GM18511 (cell line): ENCODE results near the gene BATF3.
A peak's percentile ranks its signal among the peaks of the same experiment; 100 is the strongest.

Source experiments
- ATAC-seq: cut with Tn5 transposase; IDR thresholded peaks from one replicate; pipeline ENCODE4 v1.9.1; 2021; ENCODE audit warnings: mild to moderate bottlenecking, moderate library complexity; ENCODE audit not compliant: unreplicated experiment

BATF3 gene

DNA sequence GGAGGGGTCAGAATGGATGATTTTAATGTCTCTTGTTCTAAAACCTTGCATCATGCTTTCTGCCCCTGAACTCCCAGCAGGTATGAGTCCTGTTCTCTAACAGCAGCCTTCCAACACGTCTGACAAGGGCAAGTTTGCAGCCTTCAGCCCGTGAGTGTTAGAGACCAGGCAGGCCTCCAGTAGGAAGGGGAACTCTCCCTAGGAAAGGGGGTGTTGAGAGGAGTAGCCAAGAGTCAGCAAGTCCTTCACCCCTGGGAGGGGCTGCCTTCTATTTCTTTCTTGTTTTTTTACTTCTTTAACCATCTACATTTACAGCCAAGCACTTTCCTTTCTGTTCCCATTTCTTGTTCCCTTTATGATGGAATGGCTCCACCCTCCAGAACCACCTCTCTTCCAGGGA, 14.2 kb downstream of the BATF3 start:
- ATAC-seq = no peak

DNA sequence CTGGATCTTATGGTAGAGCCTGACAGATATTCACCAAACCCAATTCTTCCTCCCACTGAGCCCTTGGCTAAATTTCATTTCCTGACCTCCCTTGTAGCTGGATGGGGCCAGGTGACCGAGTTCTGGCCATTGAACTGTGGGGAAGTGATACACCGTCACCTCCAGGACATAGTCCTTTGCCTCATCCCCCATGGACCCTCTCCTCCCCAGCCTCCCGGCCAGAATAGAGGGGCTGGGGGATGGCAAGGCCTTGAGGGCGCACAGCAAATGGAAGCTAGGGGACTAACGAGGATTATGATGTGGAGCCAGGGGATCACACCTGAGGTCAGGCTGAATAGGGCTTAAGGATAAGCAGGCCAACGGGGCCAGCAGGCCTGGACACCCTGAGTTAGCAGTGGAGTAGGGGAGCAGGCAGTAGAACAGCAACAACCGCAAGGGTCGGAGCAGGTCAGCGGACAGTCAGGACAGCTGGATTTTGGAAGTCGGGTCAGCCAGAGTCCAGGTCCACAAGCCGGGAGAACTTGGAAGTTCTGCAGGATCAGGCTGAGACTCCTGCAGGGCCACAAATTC, 15.0 kb downstream of the BATF3 start:
- ATAC-seq = no peak

DNA sequence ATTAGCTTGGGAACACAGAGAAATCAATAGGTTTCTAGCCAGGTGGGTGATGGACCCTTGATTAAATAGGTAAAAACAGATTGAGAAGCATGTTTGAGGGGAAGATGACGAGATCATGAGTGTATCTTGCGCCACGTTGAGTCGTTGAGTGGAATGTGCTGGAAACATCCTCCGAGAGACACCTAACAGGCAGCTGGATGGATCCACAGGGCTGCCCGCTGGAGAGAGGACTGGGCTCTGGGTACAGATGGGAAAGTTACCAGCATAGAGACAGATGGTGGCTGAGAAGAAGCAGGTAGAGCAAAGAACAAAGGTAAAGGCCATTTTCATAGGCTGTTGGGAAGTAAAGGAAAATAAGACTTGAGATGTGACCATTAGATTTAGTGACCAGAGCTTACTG, 15.6 kb downstream of the BATF3 start:
- ATAC-seq = no peak

DNA sequence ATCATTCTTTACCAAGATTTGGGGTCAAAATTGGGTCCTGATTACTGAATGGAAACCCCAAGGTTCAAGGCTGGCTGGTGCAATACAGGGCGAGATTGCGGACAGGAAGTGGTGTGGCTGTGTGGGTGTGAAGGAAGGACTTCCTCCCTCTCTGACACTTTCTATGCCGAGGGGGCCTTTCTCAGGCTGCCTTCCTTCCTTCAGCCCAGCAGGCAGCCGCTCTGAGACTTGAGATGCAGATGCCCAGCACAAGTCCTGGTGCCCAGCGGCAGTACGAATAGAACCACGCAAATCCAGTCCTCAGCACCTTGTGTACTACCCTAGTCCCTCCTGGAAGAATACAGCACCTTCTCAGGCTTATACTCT, 16.3 kb downstream of the BATF3 start:
- peak; percentile 80 for ATAC-seq

DNA sequence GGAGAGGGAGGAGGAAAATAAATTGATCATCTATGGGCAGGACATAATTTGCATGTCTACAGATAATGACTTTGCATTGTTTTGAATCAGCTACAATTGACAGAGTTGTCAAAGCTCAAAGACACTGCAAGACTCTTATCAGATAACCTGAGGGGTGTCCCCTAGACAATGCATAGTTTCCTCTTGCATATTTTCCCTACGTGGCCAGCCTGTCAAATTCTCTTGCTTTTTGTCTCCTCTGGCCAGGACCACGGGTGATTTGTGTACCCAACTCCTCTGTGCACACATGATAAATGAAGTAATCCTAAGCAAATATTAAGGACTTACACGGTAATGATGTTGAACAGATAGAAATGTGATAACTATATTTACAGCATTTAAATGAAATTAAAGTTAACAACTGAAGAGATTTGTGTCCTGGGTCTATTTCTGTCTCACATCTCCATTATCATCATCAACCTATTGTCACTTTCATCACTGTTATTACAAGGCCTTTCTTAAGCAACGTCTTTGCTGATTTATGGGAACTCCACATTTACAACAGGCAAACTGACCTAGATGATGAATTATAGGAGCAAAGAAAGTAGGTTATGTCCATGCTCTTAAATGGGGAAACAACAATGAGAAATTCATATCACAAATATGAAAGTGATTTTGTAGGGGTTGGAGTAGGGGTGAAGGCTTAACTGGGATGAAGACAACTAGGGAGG, 18.8 kb downstream of the BATF3 start:
- no peak for ATAC-seq

DNA sequence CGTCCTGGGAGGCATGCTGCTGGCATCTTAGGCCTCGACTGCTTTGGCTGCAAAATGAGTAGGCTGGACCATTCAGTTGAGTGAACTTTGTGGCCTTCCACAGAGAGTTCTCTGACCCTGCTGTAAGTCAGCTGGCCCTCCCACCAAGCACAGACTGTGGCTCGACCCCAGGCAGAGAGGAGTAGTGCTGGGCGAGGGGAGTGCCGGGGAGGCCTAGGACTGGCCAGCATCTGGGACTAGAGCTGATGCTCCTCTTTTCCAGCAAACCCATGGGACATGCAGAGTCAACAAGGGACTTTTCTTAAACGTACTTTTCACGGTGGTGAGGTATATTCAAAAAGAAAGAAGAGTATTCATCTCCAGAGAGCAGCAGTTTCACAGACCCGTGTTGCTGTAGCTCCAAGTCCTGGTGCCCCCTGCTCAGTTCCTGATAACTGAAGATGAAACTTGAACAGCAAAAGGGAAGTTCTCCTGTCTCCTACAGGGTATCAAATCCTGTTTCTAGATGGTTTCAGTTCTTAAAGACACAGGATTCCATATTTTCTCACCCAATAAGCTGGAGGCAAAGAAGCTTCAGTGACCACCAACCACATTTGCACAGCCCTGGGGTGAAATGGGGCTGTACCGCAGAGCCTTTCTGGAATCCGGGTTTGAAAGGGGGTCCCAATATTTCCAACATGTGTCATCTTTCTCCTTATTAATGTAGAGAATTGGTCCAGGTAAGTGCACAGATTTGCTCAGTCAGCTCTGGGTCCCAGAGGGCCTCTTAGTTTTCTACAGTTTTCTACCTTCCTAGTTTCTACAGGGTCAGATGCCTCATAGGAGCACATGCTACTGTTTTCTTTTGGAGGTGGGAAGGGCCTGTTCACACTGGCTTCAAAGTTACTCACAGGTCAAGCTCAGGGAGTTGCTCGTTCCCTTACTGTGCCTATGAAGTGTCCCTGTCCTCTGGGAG, 20.9 kb downstream of the BATF3 start:
- peak; percentile 64 for ATAC-seq

DNA sequence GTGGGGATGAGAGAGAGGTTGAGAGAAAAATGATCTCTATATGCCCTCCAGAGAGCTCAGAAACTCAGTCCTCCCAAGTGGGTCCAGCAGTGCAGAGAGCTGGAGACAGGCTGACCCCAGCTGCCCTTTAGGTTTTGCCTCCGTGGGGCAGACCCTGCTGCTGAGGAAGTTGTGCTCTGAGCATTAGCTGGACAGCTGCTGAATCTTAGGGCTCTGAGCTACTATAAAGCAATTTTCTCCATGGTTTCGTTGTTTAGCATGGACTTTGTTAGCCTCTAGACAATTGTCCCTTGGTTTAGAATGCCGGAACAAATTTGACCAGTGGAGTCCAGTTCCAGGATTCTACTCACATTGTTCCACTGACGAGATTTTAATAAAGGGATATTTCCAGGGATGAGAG, 22.1 kb downstream of the BATF3 start:
- no peak for ATAC-seq

DNA sequence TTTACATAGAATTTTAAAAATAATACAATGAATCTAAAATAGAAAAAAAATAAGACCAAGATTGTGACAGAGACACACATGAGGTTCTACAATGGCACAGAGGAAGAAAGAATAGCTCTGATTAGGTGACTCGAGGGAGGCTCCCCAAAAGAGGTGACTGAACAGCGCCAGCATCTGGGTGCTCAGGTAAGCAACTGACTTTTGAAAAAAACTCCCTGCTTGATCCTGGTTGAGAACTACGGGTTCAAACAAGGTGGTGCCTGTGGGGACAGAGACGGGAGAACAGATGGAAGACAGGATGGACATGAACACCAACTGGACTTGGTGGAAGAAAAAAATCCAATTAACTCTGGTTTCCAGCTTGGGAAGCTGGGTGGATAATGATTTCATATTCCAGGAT, 22.5 kb downstream of the BATF3 start:
- ATAC-seq = no peak

DNA sequence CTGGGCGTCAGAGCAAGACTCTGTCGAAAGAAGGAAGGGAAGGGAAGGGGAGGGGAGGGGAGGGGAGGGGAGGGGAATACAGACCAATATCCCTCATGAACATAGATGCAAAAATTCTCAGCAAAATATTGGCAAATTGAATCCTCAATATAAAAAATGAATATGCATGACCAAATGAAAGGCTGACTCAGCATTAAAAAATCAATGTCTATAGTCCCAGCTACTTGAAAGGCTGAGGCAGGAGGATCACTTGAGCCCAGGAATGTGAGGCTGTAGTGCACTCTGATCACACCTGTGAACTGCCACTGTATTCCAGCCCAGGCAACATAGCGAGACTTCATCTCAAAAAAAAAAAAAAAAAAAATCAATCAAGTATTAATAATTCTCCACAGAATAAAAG, 24.0 kb downstream of the BATF3 start:
- no peak for ATAC-seq

DNA sequence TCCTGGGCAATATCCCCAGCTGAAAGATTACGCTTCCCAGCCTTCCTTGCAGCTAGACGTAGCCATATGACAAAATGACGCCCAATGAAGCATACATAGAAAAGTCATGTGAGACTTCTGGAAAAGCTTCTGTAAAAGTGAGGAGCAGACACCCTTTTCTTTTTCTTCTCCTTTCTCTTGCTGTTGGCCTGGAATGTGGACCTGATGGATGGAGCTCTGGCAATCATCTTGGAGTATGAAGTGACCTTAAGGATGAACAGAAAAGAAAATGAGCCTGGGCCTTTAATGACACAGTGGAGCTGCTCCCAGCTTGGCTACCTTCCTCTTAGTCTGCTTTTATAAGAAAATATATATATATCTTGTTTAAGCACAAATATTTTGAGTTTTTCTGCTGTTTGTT, 24.8 kb downstream of the BATF3 start:
- no peak for ATAC-seq

DNA sequence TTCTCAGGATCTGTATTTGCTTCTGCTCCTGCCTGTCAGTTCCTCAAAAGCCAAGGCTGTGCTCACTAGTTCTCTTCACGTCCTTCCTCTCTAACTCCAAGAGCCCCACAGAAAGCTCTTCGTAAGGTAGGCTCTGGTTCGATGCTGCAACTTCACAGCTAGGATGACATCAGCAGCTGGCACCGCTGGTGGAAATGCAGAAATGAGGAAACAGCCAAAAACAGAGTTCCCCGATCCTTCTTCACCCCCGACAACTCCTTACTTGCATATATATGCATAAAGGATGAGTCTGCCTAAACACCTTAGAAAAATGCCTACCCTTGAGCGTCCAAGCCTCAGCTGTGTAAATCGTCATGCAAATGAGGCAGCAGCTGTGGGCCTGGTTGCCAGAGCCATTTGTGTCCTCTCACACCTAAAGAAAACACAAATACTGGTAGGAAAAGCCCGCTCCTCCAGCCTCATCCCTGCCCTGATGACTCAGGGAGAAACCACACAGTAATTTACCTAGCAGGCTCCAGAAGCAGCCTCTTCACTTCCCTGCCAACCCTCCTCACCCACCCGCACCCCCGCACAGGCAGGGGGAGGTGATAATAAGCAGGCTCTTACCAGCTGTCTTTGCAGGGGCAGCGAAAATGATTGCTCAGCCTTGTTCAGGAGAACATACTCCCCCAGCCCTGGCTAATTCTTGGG, 28.2 kb downstream of the BATF3 start:
- peak; percentile 58 for ATAC-seq

DNA sequence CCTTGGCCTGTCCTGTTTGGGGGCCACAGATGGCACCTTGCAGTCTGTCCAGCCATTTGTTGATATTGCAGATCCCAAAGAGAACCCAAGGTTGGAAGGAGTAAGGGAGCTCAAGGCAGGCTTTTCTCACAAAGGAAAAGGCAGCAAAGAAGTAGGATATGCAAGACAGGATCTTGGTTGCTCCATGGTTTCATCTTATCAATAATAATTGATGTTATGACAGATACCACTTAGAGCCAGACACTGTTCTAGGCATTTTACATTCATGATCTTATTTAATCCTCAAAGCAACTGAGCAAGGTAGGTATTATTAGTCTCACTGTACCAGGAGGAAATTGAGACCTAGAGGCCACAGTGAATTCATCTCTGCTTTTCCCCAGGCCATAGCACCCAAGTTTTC, 28.8 kb downstream of the BATF3 start:
- no peak for ATAC-seq

DNA sequence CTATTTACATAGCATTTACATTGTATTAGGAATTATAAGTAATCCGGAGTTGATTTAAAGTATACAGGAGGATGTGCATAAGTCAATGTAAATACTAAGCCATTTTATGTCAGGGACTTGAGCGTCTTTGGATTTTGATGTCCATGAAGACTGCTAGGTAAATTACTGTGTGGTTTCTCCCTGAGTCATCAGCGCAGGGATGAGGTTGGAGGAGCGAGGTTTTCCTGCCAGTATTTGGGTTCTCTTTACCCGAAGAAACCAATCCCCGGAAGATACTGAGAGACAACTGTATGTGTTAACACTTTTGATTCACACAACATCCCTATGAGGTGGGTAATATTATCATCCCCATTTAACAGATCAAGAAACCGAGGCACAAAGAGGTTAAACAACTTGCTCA, 29.3 kb downstream of the BATF3 start:
- no peak for ATAC-seq

DNA sequence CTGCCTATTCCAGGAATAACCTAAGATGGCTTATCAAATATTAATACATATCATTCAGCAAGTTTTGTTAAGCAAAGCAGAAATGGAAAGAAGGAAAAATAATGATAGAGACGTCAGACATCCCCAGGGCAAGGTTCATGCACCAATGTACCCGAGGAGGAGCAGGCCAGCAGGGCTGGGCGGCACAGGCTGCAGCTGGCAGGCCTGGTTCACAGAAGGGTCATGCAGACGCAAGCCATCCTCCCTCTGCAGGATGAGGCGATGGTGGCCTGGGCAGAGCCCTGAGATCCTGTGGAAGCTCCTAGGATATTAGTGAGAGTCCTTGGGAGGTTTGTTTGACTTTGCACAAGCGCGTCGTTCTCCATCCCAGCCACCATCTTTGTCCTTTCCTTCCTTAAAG, 30.0 kb downstream of the BATF3 start:
- no peak for ATAC-seq

DNA sequence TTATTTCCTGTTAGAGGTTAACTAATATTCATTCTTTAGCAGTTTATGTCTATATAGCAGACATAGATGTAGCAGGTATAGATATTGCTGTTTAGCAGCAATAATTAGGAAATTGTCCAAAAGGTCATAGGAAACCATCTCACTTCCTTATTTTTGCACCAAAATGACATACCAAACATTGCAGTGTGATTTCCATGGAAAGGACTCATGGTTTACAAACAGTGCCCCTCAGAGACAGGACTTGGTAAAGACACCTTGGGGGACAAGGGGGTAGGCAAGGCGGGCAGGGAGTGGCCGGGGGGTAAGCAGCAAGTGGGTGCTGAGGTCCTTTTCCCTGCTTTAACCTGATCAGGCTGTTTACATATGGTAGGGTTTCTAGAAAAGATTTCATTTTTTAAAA, 30.5 kb downstream of the BATF3 start:
- ATAC-seq = no peak

DNA sequence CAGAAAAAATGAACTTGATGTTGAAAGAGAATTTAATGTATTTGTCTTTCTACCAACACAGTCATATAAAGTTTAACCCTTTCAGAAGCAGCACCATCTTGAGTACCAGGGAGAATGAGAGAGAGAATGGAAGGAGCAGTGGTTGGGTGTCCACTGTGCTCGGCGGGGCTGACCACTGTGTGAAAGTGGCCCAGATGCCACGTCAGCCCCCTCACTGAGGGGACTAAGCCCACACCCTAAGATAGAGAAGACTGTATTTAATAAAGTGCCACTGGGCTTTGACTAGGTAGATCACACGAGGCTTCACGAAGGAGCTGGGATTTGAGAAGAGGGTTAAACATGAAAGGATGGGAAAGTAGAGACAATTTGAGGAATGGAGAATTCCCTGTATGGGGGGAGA, 31.2 kb downstream of the BATF3 start:
- ATAC-seq = no peak

DNA sequence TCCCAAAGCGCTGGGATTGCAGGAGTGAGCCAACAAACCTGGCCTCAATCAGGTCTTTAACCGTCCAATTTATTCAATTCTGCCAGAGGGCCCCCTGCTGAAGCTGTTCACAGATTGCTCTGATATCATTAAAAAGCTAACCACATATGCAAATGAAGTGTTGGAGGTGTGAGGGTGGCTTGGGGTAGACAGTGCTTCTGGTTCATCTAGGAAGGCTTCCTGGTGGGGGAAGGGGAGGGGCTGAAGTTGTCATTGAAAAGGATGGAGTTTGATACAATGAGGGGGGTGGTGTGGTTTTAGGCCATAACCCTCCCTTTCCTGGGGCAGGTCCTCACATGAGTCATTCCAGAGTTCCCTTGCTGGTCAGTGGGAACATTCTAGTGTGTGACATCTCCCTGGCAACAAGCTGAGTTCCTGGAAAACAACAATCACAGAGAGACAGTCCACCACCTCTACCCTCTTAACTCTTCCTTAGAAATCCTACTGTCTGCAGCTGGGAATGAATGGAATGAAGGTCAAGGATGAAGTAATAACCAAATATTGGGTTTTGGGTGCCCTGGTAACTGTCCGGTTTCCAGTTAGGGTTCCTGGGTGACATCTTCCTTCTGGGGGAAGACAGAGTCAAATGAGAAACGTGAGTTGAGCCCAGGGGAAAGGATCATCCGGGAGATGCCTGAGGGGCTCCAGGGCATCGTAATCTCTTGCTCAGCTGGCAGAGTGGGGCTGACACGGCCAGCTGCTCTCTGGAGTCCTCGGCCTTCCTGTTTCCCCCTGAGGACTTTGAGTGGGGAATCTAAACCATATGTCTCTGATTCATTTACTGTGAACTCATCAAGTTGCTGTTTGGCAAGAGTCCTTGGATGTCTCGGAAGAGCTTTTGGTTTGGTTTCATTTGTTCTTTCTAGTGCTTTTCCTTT, 32.2 kb downstream of the BATF3 start:
- peak; percentile 56 for ATAC-seq

DNA sequence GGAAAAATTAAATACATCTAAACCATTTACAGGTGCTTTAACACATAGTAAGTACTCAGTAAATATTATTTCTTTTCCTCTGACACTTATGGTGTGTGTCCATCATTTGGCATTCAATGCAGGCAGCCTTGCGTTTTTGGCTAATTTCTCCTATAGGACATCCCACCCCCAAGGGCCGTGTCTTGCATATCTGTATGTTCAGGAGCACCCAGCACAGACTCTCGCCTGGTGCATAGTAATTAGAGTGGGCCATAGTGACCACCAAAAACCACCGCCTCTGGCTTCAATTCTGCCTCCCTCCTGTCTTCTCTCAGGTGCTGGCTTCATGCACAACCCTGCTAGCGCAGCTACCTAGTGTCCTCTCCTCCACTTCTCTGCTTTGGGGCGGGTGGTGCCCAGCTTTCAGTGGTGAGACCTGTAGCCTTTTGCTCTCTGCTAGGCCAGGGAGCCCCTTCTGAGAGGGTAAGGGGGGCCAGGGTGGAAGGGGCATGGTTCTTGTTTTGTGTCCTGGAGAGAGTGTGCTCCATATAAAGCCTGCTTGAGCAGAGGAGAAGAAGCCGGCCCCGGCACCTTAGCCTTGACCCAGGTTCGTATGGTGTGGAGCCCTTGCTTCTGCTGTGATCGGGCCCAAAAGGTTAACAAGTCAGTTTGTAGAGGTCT, 33.4 kb downstream of the BATF3 start:
- no peak for ATAC-seq

DNA sequence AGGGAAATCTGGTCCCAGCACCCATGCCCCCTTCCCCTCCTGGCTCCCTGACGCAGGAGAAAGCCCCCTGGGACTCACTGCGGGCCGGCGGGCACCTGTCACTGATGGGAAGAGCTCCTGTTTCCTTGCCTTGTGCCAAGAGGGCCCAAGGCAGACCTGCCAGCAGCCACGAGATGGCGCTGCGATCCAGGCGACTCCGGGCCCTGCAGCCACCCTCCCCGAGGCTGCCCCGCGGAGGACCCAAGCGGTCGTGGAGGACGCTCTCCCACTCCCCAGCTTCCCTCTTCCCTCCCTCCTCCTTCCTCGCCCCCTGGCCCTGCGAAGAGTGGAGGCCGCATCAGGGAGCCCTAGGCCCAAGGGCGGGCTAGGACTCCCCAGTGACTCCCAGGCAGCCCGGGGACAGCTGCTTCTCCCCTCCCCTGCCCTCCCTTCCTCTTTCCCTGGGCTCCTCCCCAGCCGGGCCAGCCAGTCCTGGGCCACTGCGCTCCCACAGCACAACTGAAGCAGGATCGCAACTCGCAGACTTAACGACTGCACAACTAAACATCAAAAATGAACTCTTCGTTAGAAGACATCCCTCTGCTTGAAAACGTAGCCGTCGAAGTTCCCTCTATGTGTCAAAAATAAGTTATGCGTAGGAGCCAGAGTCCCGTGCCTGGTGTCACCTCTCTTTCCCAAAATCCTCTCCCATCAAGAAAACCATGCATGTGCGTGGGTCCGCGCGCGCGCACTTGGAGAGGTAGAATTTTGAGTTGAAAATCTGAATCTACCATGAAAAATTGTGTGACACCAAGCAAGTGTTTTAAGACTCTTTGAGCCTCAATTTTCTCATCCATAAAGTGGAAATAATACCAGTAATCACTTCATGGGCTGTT, 34.2 kb downstream of the BATF3 start:
- peak; percentile 93 for ATAC-seq
